PC-3 (cell line): Measurements from ENCODE around the gene MTPN.

ENCODE experiments used
- CTCF ChIP-seq: fragments of 300-600 bp; sonication (generic); conservative IDR thresholded peaks from 2 replicates; pipeline ENCODE4 v1.5.1; 2017; ENCODE audit warnings: antibody characterized with exemption, low read depth, mild to moderate bottlenecking, low read length
- EZH2 ChIP-seq: fragments of 300-600 bp; sonication (generic); IDR thresholded peaks from one replicate; pipeline ENCODE4 v1.6.1; 2017; ENCODE audit warnings: antibody characterized with exemption, mild to moderate bottlenecking, low read length; ENCODE audit not compliant: unreplicated experiment

DNA sequence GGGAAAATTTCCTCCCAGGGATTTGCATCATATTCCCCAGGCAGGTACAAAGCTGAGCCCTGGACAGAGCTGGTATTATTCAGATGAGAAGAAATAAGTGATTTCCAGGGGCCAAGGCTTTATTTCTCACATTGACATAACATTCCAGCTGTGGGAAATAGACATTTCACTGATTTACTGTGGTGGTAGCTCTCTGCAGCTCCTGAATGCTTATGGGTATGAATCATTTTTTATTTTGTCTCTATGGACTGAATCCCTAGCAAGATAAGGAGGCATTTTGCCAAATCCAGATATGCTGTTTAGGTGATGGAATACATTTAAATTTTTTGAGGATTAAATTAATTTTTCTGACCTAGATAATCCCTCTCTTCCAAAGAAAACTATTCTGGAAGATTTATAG, 97.9 kb downstream of the MTPN start:
- TF ChIP-seq CTCF, result no peak
- no peak for TF ChIP-seq EZH2
